Uterus (tissue), 4 donors: ENCODE data around the gene KCNH5. TPM values are rescaled to one million over a fixed set of nuclear protein-coding genes. Genes with fewer than 3 reads are reported as not detected.

Experiments used
- DNase-seq, 2 donors: peaks; one replicate each; pipeline ENCODE4 v3.0.0-alpha.2; 2019 to 2020
- H3K27ac ChIP-seq, 2 donors: fragments of 200-600 bp; sonication (generic); 1 replicate in 1 of 2; 2 replicates in 1 of 2; pipeline ENCODE4 v1.5.1; 2016 to 2018
- H3K27me3 ChIP-seq, 2 donors: fragments of 200-600 bp; sonication (generic); one replicate each; pipeline ENCODE4 v1.5.1; 2018 to 2019; ENCODE audit warnings: control low read depth in 1 of 2
- H3K36me3 ChIP-seq, 2 donors: fragments of 200-600 bp; sonication (generic); one replicate each; pipeline ENCODE4 v1.5.1; 2019; ENCODE audit warnings: control low read depth in 1 of 2
- H3K4me1 ChIP-seq, 2 donors: fragments of 200-600 bp; sonication (generic); one replicate each; pipeline ENCODE4 v1.5.1; 2018 to 2019; ENCODE audit warnings: control low read depth in 1 of 2
- H3K4me3 ChIP-seq, 2 donors: fragments of 200-600 bp; sonication (generic); 1 replicate in 1 of 2; 2 replicates in 1 of 2; pipeline ENCODE4 v1.5.1; 2018 to 2019; ENCODE audit warnings: mild to moderate bottlenecking in 1 of 2
- H3K9me3 ChIP-seq, 2 donors: fragments of 200-600 bp; sonication (generic); one replicate each; pipeline ENCODE4 v1.5.1; 2019; ENCODE audit warnings: control low read depth in 1 of 2
- POLR2A ChIP-seq, 2 donors: fragments of 450-650 bp; IDR thresholded peaks; one replicate each; pipeline ENCODE4 v1.6.1; 2016; ENCODE audit warnings: antibody characterized with exemption in 2 of 2, mild to moderate bottlenecking in 1 of 2, moderate library complexity in 1 of 2
- intact Hi-C: fragments of 100-400 bp; cut with DNase I; formaldehyde crosslinking; loops from one replicate; pipeline ENCODE4 v1.15.1; 2023; ENCODE audit warnings: low total_unique reads
- total RNA-seq, 4 donors: library from RNA; depleted of rRNA in 3 of 4; stranded (reverse); fragments of >200 nt in 3 of 4; gene quantifications; one replicate each; pipeline versions ENCODE4 v1.1.0 to v1.2.4, GENCODE V29; 2014 to 2023
- TF ChIP-seq, protein P1 (sequence below), 4 experiments: fragments of 200-600 bp in 2 of 4; fragments of 450-650 bp in 2 of 4; sonication (generic) in 2 of 4; IDR thresholded peaks; one replicate each; pipeline ENCODE4 v1.5.1; 2016 to 2019; ENCODE audit warnings: antibody characterized with exemption in 4 of 4, mild to moderate bottlenecking in 2 of 4, moderate library complexity in 1 of 4
- donor health status: DM: yes; HTN: yes; CAD: no.

The KCNH5 gene
- total RNA-seq, 4 donors from 2014 or later: 0.09 to 1.6 (median 0.29) TPM; not detected in 1

DNA sequence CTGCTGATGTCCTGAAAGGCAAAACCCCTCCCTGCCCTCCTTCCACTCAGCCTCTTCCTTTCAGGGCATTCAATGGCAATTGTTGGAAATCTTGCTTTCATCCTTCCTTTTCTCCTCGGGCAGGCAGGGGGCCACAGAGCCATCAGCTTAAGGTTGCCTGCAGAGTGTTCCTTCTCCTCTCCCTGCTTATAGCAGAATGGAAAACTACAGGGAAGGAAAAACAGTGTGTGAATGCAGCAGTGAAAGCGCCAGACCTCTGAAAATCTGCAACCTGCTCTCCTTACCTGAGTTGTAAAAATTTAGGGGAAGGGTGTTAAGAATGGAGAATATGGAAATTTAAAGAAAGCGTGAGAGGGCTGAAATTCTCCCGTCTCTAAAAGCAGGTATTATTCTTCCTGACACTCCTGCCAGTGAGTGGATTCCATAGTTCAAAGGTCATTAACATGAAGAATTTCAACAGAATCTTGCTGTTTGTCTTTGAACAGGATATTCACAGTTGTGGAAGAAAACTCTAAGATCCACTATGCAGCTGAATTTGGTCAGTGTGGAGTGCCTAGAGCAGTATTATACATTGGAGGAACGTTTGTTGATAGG lies 348.8 kb downstream of the KCNH5 start:
- no peaks in the 10 kb centered on the region for H3K36me3 ChIP-seq

DNA sequence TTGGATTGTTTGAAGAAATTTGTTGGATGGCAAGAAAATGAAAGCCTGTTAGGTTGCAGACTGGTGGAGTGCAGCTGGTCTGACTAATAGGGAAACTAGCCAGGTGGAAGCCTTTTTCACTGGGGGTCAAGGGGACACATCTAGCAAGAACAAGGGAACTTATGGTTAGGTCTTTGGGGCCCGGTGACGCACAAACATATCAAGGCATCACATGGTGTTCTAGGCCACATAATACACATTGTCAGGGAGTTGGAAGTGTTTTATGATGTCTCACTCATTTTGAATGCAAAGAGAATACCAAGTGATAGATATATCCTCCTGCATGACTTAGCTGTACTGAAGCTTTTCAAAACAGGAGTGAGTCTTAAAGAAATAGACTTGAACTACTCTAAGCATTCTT lies 351.2 kb downstream of the KCNH5 start:
- H3K4me1 ChIP-seq: no peaks in the 10 kb centered on the region
- no peak overlapping the region for H3K4me3 ChIP-seq
- no peak for TF ChIP-seq POLR2A (IDR thresholded peaks at IDR 0.05)
- TF ChIP-seq, protein P1, sequence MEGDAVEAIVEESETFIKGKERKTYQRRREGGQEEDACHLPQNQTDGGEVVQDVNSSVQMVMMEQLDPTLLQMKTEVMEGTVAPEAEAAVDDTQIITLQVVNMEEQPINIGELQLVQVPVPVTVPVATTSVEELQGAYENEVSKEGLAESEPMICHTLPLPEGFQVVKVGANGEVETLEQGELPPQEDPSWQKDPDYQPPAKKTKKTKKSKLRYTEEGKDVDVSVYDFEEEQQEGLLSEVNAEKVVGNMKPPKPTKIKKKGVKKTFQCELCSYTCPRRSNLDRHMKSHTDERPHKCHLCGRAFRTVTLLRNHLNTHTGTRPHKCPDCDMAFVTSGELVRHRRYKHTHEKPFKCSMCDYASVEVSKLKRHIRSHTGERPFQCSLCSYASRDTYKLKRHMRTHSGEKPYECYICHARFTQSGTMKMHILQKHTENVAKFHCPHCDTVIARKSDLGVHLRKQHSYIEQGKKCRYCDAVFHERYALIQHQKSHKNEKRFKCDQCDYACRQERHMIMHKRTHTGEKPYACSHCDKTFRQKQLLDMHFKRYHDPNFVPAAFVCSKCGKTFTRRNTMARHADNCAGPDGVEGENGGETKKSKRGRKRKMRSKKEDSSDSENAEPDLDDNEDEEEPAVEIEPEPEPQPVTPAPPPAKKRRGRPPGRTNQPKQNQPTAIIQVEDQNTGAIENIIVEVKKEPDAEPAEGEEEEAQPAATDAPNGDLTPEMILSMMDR (IDR thresholded peaks at IDR 0.05): no peak
- no peak for DNase-seq
- intact Hi-C loops: no loop called here
- H3K27me3 ChIP-seq: no peaks in the 10 kb centered on the region
- no peaks in the 10 kb centered on the region for H3K36me3 ChIP-seq
- no peaks in the 10 kb centered on the region for H3K9me3 ChIP-seq
- H3K27ac ChIP-seq: no peak overlapping the region

More for the DNA sequence above, 348.8 kb downstream of the KCNH5 start:
- Histone ChIP-seq H3K9me3 (no peaks in the 10 kb centered on the region), H3K4me3 (no peak overlapping the region), H3K27ac (no peak overlapping the region), H3K4me1 (no peaks in the 10 kb centered on the region), H3K27me3 (no peaks in the 10 kb centered on the region)
- intact Hi-C loops: no loop called here
- DNase-seq: no peak
- TF ChIP-seq, protein P1 (IDR thresholded peaks at IDR 0.05): no peak
- TF ChIP-seq POLR2A (IDR thresholded peaks at IDR 0.05): no peak

DNA sequence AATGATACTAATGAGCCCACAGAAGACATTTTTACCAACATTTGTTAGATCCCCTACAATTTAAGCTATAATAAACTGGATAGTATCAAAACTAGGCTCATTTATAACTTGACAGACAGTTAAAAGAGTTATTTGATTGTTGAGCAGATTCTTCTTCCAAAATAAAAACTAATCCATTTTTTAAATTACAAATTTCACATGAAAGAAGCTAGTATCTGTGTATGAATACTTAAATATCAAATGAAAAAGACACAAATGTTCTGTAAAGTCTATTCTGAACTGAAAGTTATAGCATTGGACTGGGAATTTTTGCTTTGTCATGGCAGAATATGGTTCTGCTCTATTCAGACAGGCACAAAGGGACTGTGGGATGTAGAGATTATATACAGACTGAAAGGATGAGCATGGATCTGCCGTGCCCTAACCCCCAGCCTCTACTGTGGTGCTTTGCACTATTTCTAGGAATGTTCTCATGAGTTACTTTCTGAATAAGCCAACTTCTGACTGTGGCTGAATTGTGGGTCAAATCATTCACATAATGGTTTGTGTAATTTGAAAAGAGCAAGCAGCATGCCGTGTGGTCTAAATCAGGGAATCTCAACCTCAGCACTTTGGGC lies 352.7 kb downstream of the KCNH5 start:
- Histone ChIP-seq H3K4me1 (no peaks in the 10 kb centered on the region), H3K27me3 (no peaks in the 10 kb centered on the region), H3K9me3 (no peaks in the 10 kb centered on the region), H3K27ac (no peak overlapping the region), H3K4me3 (no peak overlapping the region), H3K36me3 (no peaks in the 10 kb centered on the region)
- TF ChIP-seq POLR2A (IDR thresholded peaks at IDR 0.05): no peak
- TF ChIP-seq, protein P1 (IDR thresholded peaks at IDR 0.05): no peak
- intact Hi-C loops: no loop called here
- no peak for DNase-seq

DNA sequence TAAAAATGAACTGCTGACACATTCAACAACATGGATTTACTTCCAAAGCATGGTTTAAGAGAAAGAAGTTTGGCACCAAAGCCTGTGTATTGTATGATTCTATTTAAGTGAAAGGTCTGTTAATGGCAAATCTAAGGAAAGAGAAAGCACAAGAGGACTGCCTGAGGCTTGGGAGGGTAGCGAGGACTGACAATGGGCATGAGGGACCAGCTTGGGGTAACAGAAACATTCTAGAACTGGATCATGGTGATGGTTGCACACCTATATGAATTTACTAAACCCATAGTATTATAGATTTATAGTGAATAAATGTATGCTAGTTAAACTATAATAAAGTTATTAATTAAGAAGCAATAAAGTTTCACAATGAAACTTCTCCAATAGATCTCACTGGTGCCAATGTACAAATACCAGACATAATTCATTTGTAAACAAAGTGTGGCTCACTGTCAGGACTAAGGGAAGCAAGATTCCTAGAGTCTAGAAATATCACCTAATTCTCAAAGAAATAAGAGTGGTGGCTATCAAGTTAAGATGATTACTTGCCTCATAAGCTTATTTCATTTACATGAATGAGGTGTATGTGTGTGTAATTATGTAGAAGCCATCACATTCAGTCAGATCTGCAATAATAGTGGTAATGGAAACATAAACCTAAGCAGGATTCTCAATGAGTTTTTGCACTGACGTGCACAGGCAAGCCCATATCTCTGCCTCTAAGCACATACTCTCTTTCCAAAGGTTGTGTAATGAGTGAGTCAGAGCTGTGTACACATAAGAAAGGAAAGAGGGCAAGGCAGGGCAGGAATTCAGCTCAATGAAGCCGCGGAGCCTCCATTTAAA lies 353.4 kb downstream of the KCNH5 start:
- Histone ChIP-seq H3K4me1 (no peaks in the 10 kb centered on the region), H3K27ac (no peak overlapping the region), H3K36me3 (no peaks in the 10 kb centered on the region), H3K27me3 (no peaks in the 10 kb centered on the region), H3K4me3 (no peak overlapping the region), H3K9me3 (no peaks in the 10 kb centered on the region)
- peak in 1 of 2 donors; percentile 17 for DNase-seq
- TF ChIP-seq POLR2A (IDR thresholded peaks at IDR 0.05): no peak
- TF ChIP-seq, protein P1 (IDR thresholded peaks at IDR 0.05): no peak
- intact Hi-C loops: no loop called here

DNA sequence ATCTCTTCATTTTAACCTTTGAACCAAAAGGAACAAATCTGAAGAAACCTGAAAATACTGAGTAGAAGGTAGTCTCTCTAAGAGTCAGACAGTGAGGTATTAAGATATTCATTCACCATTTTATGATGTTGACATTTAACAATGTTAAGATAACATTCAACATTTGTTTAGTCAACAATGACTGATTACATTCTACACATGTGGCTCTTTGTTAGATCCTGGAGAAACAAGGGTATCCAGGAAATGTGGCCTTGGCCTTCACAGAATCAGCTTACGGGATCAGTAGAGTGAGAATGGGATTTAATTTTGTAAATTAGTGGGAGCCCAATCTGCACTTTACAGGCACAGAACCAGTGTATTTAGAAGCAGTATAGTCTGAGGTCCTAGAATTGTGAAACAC lies 355.5 kb downstream of the KCNH5 start:
- Histone ChIP-seq H3K27me3 (no peaks in the 10 kb centered on the region), H3K4me3 (no peak overlapping the region), H3K9me3 (no peaks in the 10 kb centered on the region), H3K27ac (no peak overlapping the region), H3K4me1 (no peaks in the 10 kb centered on the region), H3K36me3 (no peaks in the 10 kb centered on the region)
- intact Hi-C loops: no loop called here
- TF ChIP-seq, protein P1 (IDR thresholded peaks at IDR 0.05): no peak
- no peak for TF ChIP-seq POLR2A (IDR thresholded peaks at IDR 0.05)
- DNase-seq: no peak
